GM19099 (cell line): Measurements from ENCODE around the gene MED26.

Experiments
- POLR2A ChIP-seq: IDR thresholded peaks from 3 replicates; pipeline ENCODE4 v1.6.1; 2011; ENCODE audit warnings: low read depth; ENCODE audit not compliant: insufficient read length; ENCODE audit errors: extremely low read depth

Gene MED26

DNA sequence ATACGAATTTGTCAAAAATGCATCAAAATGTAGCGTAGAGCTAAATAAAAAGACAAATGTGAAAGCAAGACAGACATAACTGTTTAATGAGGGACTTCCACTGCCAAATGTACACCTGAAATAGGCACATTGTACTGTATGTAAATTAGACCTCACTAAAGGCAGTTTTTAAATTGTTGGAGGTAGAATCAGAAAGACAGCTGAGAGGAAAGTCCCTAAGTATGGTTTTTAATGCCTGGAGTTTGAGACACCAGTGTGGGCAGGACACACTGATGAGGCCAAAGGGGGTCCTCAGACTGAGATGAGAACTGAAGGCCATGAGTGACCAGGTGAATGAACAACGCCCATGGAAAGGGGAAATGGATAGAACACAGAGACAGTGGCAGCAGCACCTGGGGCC lies 22.9 kb downstream of the MED26 start:
- TF ChIP-seq POLR2A = no peak

DNA sequence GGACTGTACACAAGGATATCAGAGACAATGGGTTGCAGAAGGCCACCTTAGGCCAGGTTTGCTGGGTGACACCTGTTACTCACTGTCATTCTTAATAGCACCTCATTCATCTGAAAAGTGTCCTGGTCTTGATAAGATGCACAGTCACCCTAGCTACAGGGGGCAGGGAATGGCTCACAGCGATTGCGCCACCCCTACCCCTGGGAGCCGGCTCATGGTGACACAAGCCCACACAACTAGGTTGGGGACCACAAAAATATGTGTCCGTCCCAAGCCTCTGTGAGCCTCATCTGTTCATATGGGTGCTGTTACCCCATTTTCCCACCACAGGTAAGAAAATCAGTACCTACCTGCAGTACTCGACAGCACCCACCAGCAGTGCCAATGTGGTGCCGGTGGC lies 23.4 kb downstream of the MED26 start:
- TF ChIP-seq POLR2A = no peak

DNA sequence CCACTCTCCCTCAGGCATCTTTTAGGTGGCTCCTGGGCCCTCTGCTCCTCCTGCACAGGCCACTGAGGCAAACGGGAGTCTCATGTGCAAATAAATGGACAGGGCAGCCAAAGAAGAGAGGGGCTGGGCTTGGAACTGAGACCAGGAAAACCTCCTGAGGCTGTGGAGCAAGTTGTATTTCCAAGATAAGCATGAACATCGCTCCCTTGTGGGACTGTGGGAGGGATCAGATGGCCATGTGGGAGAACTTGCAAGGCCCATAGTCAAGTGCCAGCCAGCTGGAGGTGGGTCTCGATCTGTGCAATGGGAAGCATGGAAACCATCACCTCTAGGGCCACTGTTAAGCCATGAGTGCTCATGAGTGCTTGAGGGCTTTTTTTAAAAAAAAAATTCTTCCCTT lies 24.9 kb downstream of the MED26 start:
- TF ChIP-seq POLR2A = no peak

DNA sequence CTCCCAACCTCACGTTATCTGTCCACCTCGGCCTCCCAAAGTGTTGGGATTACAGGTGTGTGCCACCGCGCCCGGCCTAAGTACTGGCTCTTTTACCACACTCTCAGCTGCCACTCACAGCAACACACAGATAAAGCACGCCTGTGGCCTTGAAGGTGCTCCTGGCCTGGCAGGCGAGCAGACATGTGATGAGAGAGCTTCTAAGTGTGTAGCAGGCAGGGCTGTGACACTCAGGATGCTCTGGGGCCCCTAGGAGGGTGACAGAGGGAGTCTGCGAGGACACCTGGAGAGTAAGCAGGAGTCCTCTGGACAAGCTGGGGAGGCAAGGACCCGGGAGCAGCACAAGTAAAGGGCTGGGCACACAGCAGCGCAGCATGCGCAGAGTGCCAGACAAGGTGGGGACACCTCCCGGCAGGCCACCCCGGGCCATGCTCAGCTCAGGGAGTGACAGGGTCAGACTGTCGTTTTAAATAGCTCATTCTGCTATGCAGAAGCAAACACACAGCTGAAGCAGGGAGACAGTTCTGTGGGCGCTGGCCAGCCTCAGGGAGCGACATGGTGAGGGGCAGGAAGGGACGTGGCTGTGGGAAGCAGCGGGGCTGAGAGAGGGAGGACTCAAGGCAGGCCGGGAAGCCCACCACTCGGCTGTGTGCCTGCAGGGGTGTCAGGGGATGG lies 26.5 kb downstream of the MED26 start:
- TF ChIP-seq POLR2A = no peak

DNA sequence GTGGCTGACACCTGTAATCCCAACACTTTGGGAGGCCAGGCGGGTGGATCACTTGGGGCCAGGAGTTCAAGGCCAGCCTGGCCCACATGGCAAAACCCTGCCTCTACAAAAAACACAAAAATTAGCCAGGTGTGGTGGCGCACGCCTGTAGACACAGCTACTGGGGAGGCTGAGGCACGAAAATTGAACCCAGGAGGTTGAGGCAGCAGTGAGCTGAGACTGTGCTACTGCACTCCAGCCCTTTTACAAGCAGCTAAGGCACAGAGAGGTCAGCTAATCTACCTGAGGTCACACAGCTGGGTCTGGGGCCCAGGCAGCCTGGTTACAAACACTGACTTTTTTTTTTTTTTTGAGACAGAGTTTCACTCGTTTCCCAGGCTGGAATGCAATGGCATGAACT lies 27.2 kb downstream of the MED26 start:
- no peak for TF ChIP-seq POLR2A

DNA sequence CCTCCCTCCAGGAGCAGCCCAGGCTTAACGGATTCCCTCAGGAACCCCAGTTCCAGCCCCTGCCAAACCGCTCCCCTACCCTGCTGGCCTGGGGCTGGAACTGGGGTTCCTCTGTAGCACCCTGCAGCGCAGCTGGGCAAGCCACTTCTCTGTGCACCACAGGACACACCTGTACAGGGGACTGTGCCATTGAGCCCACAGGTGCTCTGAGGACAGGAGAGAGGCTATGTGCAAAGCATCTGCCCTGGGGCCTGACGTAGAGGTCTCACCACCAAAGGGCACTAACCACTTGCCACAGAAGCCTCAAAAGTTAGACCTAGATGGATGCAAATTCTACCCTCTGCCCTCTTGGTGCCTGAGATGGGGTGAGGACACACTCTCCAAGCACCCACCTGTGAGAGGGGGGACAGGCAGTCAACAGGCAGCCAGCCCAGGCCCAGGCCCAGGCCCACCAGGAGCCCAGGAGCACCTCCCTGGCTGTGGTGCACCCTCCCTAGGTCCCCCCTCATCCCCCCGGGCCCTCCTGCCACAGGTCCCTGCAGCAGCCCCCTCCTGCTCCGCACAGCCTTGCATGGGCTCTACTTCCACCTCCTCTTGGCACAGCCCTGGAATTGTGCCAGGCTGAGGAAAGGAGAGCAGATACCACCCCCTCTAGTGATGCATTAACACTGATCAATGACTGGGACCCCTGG lies 28.2 kb downstream of the MED26 start:
- TF ChIP-seq POLR2A = no peak

DNA sequence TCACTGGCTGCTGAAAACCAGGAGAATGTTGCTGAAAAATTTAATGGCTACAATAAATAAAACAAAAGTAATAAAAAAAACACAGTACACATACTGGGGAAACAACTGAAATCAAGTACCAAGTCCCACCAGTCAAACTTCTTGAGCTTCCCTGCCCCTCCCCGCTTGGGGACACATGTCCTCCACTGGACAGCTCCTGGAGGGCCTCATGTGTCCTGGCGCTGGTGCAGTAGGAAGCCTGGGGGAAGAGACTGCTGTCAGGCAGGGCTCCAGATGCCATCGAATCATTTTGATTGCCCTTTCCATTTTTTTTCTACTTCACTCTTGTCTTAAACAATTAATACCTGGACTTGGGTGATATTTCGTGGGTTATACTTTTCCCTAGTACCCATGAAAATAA lies 29.2 kb downstream of the MED26 start:
- no peak for TF ChIP-seq POLR2A

DNA sequence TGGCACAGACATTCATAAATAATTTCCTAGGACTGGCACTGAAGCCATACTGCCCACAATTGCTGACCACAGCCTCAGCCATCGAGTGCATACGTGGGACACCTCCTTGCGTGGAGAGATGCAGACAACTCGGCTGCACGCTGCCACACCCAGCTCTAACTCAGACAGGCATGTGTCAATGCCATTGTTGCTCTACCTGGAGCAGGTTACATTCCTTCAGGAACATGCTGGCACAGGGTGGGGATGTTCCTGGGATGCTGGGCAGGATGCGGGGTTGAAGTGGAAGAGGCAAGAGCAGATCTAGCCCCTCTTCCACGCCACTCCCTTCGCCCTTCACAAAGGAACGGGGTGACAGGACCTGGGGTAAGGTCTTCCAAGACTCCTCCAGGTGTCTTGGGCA lies 31.6 kb downstream of the MED26 start:
- no peak for TF ChIP-seq POLR2A

DNA sequence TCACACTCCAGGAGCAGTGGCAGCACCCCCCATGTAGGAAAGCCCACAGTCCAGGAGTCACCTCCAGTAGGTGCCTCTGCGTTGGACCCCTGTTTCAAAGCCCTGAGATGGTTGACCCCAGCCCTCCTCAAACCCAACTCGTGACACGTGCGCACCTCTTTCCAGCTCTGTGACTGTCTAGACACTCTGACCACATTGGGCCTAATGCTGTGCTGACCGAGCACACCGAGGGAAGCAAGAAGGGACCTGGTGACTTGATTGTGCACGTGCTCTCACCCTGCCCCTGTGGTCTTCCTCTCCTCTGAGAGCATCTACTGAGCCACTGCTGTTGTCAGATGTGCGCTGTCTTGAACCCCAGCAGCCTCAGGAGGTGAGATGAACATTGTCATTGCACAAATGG lies 32.9 kb downstream of the MED26 start:
- no peak for TF ChIP-seq POLR2A

DNA sequence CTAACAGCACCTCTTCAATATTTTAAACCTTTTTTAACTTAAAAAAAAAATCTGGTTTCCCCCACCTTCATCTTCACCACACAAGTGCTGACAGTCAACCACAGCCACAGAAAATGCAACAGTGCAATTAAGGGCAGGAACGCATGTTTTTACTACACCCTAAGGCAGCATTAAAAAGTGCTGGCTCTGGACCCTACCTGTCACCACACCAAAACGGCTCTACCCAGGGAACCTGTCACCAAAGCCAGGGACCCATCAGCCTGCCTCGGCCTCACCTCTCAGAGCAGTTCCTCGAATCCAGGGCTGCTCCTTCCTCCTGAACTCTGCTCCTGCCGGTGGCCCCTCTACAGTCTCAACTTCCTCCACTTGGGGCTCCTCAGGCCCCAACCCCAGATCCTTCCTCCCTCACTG lies 33.3 kb downstream of the MED26 start:
- no peak for TF ChIP-seq POLR2A

DNA sequence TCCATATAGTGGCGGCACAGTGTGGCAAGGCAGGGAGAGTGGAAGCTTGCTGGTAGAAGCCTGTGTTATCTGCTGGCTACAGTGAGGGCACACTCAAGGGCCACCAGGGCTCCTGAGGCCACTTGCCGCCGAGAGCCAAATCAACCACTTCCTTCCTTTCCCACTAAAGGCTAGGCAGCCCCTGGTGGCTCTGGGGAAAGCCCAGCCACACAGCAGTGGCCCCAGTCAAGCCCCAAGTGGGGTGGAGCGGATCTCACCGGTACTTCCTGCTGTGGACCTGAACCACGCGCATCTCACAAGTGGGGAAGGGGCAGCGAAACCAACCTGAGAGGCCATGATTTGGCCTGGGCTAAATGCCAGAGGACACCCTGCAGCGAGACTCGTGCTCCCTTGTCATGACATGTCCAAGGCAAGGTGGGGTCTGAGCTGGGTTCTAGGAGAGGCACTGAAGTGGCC lies 33.8 kb downstream of the MED26 start:
- TF ChIP-seq POLR2A = peak; percentile 40

DNA sequence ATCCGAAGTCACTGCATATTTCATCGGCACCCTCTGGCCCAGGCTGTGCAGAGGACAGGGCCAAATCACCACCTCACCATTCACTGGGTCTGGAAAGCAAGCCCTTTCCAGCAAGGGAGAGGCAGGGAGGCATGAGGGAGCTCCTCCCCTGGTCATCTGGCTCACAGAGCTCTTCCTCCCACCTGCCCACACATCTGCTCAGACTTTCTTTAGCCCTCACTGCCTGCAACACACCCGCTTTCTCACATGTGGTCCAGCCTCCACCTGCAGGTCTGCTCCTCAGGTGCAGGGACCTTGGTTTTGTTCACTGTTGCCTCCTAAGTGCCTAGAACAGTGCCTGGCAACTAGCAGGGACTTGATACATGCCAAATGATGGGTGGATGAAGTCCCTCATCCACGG lies 34.8 kb downstream of the MED26 start:
- no peak for TF ChIP-seq POLR2A

DNA sequence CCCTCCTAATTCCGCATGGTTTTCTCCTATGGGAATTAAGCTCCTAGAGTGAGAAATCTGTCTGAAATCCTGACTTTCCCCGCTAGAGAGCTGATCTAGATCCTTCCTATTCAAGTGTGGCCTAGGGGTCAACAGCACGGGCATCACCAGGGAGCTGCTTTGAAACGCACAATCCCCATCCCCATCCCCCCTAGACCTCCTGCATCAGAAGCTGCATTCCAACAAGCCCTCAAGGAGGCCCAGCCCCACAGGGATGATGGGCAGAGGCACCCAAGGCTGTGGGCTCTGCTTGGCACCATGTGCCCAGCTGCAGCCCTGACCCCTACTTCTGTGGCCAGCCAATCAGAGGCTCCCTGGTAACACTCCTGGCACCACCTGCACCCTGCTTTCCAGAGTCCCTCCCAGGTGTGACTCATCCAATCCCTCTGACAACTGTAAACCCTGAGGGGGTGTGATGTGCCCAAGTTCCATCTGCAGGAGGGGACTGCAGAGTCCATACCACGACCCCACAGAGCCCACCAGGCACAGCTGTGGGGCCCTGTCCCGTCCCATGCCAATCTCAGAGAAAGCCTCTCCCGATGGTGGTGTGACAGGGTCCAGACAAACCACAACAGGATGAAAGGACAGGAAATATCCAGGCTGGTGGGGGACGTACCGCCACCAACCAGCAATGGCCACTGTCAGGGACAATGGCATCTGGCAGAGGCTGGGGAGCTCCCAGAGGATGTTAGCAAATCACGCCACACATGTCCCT lies 36.0 kb downstream of the MED26 start:
- no peak for TF ChIP-seq POLR2A

DNA sequence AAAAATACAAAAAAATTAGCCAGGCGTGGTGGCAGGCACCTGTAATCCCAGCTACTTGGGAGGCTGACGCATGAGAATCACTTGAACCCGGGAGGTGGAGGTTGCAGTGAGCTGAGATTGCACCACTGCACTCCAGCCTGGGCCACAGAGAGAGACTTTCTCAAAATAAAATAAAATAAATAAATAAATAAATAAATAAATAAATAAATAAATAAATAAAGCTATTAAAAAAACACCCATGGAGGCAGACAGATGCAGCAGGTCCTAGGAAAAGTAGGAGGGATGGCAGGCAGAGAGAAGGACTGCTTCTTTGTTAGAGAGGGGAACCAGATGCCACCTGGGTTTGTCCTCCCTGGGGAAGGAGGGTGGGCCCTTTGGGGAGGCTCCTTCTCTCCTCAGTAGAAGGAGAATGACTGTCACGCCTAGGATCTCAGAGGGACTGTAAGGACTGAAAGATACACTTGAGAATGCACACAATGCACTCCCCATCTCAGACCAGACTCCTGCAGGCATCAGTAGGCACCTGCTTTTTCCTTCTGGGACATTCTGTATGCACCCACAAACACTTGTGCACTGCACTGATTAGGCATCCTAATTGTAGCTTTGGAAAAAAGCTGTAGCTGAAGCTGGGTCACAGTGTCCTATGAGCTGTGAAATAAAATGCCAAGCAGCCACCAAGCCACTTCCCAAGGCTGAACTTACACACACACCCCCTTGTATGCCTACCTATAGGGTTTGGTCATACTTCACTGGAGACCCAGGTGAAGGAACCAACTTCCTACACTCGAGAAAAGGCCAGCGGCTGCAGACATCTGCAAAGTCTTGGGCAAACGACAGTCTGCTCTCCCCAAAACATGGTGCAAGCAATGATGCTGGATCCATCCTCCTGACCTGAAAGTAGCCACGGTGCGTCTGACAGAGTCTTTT lies 36.9 kb downstream of the MED26 start:
- no peak for TF ChIP-seq POLR2A

DNA sequence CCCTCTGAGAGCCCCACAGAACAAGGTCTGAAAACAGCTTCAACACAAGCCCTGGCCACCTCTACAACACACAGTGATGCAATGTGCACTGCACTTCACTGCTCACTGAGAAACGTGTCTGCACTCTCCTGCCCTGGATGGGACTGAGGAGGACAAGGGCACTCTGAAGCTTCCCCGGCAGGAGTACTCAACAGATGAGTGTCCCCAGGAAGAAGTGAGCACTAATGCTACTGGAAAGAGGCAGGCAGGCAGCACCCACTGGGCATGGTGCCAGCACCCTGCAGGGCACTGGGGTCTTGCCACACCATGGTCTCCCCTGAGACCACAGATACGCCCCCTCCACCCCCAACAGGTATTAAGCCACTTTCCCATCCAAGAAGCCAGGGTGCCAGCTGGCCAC lies 38.1 kb downstream of the MED26 start:
- no peak for TF ChIP-seq POLR2A
